Measurements from ENCODE around the gene GREM2. TPM values are rescaled to one million over a fixed set of nuclear protein-coding genes. Genes with fewer than 3 reads are reported as not detected.

The GREM2 gene
- polyA plus RNA-seq, 2 of the 4 experiments (the other 2 are of a cell fraction) = 0.13 to 0.59 TPM

- POLR2A ChIA-PET = no interaction called here
- H3K27ac ChIP-seq = no peak overlapping the region
- ATAC-seq (no peak), FAIRE-seq (no peak), DNase-seq (ENCODE audit: low read depth in 1 of 2, low spot score in 1 of 2) (no peak)
- 74% methylated on average over 4 of the region's 4 CpGs for WGBS (ENCODE audit: missing lambda C conversion rate)
- H3K4me3 ChIP-seq = no peak overlapping the region
- TF ChIP-seq ESRRA (IDR thresholded peaks at IDR 0.05; ENCODE audit: borderline replicate concordance, low read length) (no peak), SMC3 (IDR thresholded peaks at IDR 0.05) (no peak), ZSCAN20 (CRISPR knock-in tag; IDR thresholded peaks at IDR 0.05) (no peak), ZC3H11A (IDR thresholded peaks at IDR 0.05) (no peak), KDM1A (IDR thresholded peaks at IDR 0.05; ENCODE audit: low read depth) (no peak), CBX8 (IDR thresholded peaks at IDR 0.05) (no peak), MAZ (IDR thresholded peaks at IDR 0.05; ENCODE audit: borderline replicate concordance, low read depth, low read length) (no peak), ZFP36 (IDR thresholded peaks at IDR 0.05; ENCODE audit: borderline replicate concordance, partially characterized antibody) (no peak), SREBF2 (IDR thresholded peaks at IDR 0.05) (no peak), NFE2L2 (conservative IDR thresholded peaks at IDR 0.05; ENCODE audit: low read length) (no peak), RFX5 (IDR thresholded peaks at IDR 0.05) (no peak), MYC (IDR thresholded peaks at IDR 0.05; ENCODE audit: borderline replicate concordance, low read length) (no peak), JUNB (IDR thresholded peaks at IDR 0.05) (no peak), USF2 (IDR thresholded peaks at IDR 0.05) (no peak)
- TF ChIP-seq, protein P1, sequence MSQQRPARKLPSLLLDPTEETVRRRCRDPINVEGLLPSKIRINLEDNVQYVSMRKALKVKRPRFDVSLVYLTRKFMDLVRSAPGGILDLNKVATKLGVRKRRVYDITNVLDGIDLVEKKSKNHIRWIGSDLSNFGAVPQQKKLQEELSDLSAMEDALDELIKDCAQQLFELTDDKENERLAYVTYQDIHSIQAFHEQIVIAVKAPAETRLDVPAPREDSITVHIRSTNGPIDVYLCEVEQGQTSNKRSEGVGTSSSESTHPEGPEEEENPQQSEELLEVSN (IDR thresholded peaks at IDR 0.05; ENCODE audit: borderline replicate concordance, low read depth) = no peak
- CTCF ChIA-PET = no interaction called here
- 0 out of 3 replicates have a peak, but pooled peaks cover under 1% of the 10 kb centered on the region for H3K4me1 ChIP-seq
- H3K9me3 ChIP-seq = no peaks in the 10 kb centered on the region
- no peak overlapping the region for H3K4me2 ChIP-seq
Observed at GRCh38 chr1:240506176-240506575, 105.8 kb downstream of the GREM2 start.

- H3K4me3 ChIP-seq = no peak overlapping the region
- no peak overlapping the region for H3K4me2 ChIP-seq
- H3K27ac ChIP-seq = no peak overlapping the region
- H3K4me1 ChIP-seq = peaks cover 10% of the 10 kb centered on the region
- FAIRE-seq = no peak
- ChIA-PET CTCF (interaction anchor here (0.9 to 2.9 kb wide), 2 partner anchors 11 to 105 kb away, joined by 3 to 7 read pairs; no protein-coding TSS in a partner anchor), POLR2A (no interaction called here)
- no peak for ATAC-seq
- DNase-seq (ENCODE audit: low read depth in 1 of 2, low spot score in 1 of 2) = no peak
- TF ChIP-seq ZFP36 (IDR thresholded peaks at IDR 0.05; ENCODE audit: borderline replicate concordance, partially characterized antibody) = no peak
- TF ChIP-seq HDAC2 (IDR thresholded peaks at IDR 0.05) = no peak
- TF ChIP-seq PBX3 (IDR thresholded peaks at IDR 0.05) = no peak
- TF ChIP-seq CTCF (IDR thresholded peaks at IDR 0.05) = no peak
- TF ChIP-seq BCL3 (IDR thresholded peaks at IDR 0.05) = no peak
- TF ChIP-seq REST (IDR thresholded peaks at IDR 0.05) = no peak
- no peak for TF ChIP-seq FOSB (CRISPR knock-in tag; IDR thresholded peaks at IDR 0.05)
- H3K9me3 ChIP-seq = no peaks in the 10 kb centered on the region
- WGBS (ENCODE audit: missing lambda C conversion rate) = 0% methylated on average over 1 of the region's 1 CpG
Observed at GRCh38 chr1:240503558-240503957, 108.4 kb downstream of the GREM2 start.

Measured in A549 (cell line).